Stimulated activated CD4-positive, alpha-beta T cell treated with anti-CD3 and anti-CD28 coated beads, Interleukin-4, amount 100 ng/mL, for 1 hour (primary cell): ENCODE data around the gene SLC12A1.

Experiments used
- DNase-seq: peaks from one replicate; pipeline ENCODE4 v3.0.0-alpha.2; 2020

Gene SLC12A1

DNA sequence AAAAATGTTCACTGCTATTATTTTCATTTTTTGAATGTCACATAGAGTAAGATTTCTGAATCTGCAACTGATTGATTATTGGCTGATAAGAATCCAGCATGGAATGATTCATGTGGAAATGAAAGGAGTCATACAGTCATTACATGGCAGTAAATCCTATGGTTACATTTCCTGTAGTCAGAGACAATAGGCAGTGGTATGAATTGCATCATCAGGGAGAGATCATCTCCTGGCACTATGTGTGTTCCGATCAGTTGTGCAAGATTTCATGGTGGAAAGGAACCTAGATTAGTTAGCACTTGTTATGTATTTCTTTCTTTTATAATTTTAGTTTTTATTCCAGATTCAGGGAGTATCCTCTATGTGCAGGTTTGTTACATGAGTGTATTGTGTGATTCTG, 38.8 kb downstream of the SLC12A1 start:
- DNase-seq: no peak

DNA sequence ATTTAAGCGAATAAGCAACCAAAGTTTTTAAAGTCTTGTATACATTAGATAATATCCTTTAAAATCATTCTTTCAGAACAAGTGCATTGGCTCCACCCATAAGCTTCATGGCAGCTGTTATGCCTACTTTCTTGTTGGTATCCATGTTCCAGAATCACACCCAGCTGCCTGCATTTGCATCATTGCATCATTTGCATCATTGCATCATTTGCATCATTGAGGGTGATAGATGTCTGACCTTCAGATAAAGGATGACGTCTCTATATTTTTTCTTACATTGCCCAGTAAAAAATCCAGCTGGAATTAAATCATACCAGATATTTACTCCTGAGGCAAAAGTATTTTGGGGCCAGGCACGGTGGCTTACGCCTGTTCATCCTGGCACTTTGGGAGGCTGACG, 42.3 kb downstream of the SLC12A1 start:
- DNase-seq: no peak

DNA sequence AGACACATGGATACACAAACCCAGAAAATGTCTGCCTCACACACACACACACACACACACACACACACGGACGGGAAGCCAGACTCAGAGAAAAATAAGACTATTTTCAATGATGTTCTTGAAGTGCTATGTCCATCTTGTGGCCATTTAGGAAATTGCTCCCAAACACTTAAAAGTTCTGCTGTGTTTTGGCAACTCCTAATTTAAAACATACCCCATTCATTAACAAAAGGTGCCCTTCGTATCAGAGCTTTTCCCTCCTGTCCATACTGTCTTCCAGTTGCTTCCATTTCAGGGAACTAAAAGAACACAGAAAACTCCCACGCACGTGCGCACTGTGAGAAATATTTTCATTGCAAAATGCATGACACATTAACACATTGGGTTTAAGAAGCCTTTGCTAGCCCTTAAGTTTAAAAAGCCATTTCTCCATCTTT, 44.6 kb downstream of the SLC12A1 start:
- no peak for DNase-seq

DNA sequence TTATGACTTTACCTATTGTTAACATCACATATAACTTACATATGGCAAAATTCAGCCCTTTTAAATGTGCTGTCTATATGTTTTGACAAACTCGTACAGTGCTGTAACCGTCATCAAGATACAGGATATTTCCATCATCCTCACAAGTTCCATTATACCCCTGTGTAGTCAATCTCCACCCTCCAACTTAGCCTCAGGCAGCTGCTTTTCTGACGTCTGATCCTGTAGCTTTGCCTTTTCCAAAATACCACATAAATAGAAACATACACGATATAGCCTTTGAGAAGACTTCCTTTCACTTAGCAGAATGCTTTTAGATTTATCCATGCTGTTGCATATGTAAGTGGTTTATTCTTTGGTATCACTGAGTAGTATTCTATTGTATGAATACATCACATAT, 47.1 kb downstream of the SLC12A1 start:
- no peak for DNase-seq

DNA sequence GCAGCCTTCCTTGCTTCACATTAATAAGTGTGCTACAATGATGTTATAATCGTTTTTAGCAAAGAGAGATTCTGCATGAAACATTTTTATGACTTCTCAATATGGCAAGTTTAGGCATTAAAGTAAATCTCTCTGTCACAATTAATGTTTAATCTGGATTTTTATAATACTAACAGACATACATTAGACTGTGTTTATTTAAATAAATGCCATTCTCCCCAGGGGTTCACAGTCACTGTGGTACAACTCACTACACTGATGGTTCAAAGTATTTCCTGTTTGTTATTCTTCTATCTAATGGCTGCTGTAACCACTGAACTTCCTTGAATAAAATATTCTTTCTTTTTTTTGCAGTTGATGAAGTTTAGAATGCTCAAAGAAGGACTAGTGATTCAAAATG, 59.0 kb downstream of the SLC12A1 start:
- DNase-seq: no peak

DNA sequence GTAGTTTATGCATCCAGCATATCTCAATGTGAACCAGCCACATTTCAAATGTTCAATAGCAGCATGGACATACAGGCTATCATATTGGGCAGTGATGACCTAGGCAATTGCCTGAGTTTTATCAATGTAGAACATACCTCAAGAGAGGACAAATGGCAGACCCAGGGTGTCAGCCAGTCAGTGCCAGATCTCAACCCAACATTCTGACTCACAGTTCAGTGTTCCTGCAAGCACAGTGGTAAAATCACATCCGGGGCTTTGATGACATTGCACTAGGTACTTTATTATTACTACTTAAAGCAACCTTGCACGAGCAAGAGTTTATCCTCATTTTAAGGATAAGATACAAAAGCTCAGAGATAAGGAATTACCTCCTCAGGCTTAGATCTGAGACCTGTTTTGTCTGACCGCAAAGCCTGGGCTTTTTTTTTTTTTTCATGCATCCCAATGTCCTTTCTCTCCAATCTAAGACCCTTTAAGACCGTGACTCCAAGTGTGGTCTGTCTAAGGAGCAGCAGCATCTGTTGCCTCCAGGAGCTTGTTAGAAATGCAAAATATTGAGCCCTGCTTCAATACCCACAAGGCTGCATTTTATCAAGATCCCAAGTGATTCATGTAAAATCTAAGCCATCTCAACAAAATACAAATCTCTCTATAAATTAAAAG, 60.1 kb downstream of the SLC12A1 start:
- no peak for DNase-seq

DNA sequence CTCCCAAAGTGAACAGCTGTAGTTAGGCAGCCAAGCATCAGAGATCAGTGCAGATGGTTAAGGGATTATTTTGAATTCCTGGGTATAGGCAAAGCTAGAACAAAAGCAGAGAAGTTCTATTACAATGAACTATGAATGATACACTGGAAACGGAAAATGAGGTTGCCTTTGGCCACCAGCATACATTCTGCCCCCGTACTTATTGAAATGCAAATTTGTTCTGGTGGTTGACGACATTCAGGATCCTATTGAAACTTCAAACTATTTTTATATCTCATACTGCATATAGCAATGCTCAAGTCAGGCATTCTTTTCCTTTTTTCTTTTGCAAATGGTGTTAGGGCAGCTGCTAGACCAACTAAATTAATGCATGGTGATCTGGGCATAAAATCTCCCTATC, 61.7 kb downstream of the SLC12A1 start:
- no peak for DNase-seq

DNA sequence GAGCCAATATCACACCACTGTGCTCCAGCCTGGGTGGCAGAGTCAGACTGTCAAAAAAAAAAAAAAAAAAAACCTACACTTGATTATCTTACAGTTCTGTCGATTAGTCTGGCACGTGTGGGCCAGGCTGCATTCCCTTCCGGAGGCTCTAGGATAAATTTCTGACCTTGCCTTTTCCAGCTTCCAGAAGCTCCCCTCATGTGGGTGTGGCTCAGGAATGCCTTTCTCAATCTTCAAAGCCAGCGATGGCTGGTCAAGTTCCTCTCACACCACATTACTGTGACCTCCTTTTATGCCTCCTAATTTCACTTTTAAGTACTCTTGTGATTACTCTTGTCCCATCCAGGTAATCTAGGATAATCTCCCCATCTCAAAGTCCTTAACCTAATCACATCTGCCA, 66.9 kb downstream of the SLC12A1 start:
- DNase-seq: no peak

DNA sequence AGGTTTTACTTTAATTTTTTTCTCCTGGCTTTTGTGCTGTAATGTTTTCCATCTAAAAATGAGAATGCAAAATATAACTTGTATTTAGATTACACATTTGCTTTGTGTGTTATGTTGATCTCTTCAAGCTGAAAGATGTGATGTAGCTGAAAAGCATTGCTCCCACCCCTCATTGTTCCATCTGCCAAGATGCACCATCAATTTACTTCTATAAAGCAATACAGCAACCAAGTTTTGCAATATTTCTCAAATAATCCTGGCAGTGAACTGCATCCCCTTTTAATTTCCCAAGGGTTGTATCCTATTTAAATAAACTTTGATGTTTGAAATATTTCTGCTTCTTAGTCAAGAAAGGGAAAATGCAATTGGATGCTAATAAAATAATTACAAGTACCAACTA, 72.6 kb downstream of the SLC12A1 start:
- no peak for DNase-seq

DNA sequence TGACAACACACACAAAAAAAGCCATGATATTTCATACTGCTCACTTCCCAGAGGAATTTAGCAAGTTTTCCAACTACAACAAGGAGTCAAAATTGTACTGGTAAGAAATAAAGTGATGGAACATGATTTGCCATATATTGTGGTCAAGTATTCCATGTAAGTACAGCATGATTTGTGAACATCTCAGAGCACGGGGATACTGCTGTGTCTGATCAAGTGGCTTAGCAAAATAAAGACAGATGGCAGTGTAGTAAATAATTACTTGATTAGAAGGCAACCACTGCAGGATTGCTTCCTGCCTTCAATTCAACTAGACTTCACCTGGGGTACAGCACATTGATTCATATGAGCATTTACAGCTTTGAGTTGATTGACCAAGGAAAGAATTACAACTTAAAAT, 73.5 kb downstream of the SLC12A1 start:
- DNase-seq: no peak

DNA sequence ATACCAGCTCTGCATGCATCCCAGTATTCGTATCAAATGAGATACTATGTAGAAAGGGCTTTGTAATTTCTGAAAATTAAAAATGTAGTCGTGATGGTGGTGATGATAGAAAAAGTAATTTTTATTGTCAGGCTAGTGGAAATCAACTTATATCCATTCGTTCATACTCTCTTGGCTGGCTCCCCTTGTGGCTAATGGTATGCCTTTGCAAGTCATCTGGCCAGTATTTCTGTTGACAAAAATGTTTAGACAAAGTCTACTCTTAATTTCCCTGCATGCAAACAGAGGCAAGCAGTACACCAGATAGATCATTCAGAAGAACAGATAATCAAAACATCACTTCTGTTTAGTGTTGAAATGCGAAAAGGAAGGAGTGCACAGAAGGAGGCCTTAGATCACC, 75.6 kb downstream of the SLC12A1 start:
- DNase-seq: no peak

DNA sequence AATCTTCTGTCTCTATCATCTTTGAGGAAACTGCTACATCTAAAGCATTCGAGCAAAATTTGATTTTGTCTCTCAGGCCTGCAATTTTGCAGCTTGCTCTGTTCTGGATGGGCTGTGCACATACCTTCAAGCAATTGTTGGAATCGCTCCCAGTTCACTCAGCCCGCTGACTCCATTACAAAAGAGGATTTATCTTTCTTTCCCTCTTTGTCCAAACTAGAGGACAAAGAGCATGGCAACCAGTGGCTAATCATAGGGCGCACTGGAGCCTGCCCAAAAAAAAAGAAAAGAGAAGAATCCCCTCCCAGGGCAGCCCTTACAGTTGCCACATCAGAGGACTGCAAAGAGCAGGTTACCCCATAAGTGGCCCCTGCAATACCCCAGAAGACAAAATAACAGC, 76.1 kb downstream of the SLC12A1 start:
- DNase-seq: no peak

DNA sequence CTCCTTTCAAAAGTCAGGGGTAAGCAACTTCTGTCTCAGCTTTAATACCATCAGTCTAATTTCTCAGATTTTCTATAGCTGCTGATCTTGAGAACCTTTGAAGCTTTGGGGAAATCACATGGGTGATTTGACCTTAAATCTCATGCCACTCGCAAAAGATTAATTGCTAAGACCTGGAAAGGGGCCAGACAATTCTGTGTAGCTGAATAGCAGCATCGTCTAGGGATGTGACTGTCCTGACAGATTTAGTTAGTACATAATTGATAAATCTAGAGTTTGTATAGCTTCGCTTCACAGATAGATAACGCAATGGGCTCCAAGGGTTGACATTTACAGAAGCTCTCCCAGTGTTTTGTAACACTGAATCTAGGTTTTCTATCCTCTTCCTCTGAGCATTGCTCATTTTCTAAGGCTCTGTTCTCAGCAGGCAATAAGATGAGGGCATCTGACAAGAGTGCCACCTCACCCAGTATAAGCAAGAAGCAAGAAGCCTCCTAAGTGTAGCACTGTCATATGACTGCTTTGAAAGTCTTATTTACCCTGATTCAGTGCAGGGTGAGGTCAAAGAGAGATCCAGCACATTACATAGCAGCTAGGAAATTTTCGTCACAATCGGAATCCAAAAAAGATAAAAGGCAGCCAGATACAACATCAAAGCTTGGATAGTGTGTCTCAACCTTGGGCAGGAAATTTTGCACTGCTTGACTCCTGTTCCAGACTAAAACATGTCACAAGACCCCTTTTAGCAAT, 77.5 kb downstream of the SLC12A1 start:
- no peak for DNase-seq

DNA sequence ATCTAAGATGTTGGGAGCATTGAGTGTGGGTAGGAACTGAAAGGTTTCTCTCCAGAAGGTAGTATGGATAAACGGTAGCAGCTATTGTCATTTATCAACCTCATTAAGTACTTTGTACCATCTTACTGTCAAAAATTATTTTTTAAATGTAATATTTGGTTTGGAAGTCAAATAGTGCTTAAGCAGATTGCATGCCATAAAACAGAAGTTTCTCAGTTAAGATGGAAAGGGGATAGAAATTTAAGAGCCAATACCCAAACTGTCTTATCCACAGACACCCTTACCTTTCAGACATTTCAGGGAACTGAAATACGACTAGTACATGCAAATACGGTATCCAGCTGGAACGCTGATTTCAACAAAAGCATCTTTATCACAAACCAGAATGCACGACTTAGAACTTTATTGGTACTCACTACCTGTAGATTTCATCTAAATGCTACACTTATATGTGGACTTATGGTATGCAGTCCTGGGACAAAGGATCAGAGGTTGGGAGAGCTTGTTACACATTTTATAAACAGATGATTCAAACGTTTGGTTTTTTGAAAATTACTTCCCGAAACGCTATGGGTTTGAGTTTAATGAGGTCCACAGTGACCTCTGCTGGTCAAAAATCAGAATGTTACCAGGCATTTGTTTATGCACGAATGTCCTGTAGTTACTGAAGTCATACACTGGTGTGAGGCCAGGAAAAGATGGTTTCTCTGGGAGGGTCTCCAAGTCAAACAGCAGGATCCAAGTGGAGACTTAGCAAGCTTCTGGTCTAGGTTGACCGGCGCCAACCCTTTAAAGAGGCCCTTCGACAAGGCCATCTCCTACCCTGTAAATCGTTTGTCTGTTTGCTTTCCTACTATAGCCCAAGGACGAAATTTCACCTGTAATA, 79.5 kb downstream of the SLC12A1 start:
- no peak for DNase-seq

DNA sequence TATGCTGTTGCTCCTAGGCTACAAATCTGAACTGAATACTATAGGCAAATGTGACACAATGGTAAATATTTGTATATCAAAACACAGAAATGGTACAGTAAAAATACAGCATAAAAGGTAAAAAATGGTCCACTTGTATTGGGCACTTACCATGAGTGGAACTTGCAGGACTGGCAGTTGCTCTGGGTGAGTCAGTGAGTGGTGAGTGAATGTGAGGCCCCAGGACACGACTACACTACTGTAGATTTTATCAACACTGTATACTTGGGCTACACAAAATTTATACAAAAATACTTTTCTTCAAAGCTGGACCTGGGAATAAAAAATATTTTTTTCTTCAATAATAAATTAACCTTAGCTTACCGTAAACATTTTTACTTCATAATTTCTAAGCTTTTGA, 83.5 kb downstream of the SLC12A1 start:
- no peak for DNase-seq

DNA sequence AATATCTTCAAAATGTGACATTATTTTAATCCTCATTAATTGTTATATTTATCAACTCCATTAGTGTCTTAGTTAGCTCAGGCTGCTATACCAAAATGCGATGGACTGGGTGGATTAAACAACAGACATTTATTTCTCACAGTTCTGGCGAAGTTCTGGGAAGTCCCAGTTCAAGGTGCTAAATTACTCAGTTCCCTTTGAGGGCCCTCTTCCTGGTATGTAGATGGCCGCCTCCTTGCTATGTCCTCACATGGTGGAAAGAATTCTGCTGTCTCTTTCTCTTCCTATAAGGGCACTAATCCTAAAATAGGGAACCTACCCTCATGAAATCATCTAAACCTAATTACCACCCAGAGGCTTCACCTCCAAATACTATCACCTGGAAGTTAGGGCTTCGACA, 86.4 kb downstream of the SLC12A1 start:
- DNase-seq: no peak

DNA sequence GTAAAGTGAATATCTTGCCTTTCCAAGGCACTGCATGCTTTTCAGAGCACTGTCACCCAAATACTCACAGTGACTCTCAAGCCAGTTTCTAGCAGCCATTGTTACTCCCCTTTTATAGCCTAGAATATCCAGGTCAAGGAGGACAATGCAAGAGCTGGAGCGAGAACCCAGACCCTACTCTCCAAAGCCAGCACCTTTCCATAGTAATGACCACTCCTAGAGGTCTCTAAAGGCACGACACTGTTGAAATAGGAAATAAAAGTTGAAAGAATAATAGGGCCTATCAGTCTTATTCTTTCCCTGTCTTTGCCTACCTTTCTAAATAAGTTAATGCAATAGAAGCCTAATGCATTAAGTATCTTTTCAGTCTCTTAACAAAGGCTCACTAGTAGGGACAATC, 91.6 kb downstream of the SLC12A1 start:
- DNase-seq: no peak

DNA sequence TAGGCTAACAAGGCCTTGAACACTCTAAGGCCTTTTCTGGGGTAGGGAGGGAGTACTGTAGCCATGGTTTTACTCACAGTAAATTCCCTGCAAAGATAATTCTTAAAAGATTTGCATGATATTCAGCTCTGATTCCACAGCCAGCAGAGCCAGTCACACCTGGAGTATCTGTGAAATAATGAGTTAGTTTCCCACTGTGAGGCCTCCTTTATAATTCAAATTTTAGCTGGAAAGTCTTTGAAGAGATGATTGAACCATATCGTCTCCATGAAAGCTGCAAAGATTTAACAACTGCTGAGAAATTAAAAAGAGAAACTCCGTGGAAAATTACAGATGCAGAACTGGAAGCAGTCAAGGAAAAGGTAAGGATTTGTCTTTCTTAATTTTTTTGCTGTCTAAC, 92.8 kb downstream of the SLC12A1 start:
- no peak for DNase-seq

DNA sequence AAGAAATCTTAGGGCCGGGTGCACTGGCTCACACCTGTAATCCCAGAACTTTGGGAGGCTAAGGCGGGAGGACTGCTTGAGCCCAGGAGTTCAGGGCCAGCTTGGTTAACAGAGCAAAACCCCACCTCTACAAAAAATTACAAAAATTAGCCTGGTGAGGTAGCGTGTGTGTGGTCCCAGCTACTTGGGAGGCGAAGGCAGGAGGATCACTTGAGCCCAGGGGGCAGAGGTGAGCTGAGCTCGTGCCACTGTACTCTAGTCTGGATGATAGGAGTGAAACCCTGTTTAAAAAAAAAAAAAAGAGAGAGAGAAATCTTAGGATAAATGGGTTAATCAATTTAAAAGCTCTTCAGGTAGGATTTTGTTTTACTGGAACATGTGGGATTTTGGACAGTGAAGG, 93.9 kb downstream of the SLC12A1 start:
- DNase-seq: no peak

DNA sequence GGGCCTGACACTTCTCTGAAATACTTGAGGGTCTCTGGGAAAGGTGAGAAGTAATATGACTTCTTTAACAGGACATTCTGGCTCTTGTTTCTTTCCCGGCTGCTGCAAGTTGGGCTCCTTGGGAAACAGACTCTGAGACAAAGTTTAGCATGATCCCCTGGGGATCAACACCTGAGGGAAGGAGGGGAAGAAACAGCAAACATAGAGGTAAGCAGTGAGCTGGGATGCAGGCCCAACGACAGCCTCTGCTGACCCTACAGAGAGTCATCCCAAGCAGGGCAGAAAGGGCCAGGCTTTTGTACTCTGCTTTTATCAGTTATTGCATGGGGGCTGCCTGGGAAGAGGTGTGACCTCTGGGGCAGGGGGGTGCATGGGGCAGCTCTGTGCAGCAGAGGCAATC, 98.3 kb downstream of the SLC12A1 start:
- DNase-seq: no peak

DNA sequence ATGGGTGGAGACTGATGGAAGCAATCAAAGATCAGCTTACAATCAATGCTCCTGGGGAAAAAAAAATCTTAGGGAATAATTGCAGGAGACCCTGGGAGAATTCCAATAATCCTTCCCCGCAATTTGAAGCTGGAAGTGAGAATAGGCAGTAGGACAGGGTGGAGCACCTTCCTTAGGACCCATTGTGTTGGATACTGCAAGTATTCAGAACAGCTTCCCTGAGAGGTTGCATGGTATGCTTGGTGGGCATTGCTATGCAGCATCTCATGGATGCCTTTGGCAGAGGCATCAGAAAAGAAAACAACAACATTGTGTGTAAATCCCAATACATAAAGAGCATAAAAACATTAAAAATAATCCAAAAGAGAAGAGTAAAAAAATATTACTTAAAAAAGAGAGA, 100.5 kb downstream of the SLC12A1 start:
- no peak for DNase-seq

DNA sequence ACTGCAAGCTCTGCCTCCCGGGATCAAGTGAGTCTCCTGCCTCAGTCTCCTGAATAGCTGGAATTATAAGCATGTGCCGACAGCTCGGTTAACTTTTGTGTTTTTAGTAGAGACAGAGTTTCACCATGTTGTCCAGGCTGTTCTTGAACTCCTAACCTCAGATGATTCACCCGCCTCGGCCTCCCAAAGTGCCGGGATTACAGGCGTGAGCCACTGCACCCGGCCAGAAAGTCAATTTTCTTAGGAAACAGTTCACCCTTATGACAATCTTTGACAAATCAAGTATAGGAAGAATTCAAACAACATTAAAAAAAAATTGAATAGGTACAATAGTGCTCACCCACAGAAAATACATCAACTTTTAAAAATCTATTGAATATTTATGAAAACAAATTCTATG, 101.5 kb downstream of the SLC12A1 start:
- no peak for DNase-seq

DNA sequence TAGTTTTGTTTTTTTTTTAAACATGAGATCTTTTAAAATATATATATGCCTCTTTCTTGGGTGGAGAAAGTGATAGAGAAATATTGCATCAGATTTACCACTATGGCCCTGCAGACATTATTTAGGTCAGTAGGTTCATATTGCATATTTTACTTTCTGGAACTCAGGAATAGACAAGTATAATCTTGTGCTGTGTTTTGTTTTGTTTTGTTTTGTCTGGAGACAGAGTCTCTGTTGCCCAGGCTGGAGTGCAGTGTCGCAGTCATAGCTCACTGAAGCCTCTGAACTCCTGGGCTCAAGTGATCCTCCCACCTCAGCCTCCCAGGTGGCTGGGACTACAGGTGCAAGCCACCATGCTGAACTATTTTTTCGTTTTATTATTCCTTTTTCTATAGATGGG, 103.6 kb downstream of the SLC12A1 start:
- no peak for DNase-seq

DNA sequence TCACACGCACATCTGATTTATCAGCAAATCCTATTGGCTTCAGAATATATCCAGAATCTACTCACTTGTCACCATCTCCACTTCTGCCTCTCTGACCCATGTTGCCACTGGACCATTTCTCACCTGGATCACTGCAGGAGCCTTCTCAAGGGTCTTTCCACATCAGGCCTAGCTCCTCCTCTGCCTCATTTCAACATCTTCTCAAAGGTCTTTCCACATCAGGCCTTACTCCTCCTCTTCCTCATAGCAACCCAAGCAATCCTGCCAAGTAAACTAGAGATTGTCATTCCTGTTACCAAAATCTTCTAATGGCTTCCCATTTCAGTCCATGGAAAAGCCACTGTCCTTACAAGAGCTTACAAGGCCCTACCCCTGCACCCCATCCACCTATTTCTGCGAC, 107.1 kb downstream of the SLC12A1 start:
- DNase-seq: no peak
